WTC11 (cell line): ENCODE results near the gene RAD51. TPM values are rescaled to one million over a fixed set of nuclear protein-coding genes. Genes with fewer than 3 reads are reported as not detected.

Experiments
- ATAC-seq: fragments of 200-7000 bp; cut with Tn5 transposase; 2 replicates; pipeline ENCODE4 v1.10.0; 2021; ENCODE audit warnings: mild to moderate bottlenecking, moderate library complexity
- CTCF ChIA-PET: fragments of 300-600 bp; sonication (Branson Sonifier 250); formaldehyde crosslinking; loops from one replicate; lab custom pipeline; 2021; ENCODE audit warnings: antibody characterized with exemption; lab: Charles Lee
- POLR2A ChIA-PET: fragments of 350-600 bp; sonication (Branson Sonifier 250); formaldehyde crosslinking; loops from one replicate; lab custom pipeline; 2021; ENCODE audit warnings: antibody characterized with exemption; lab: Charles Lee
- DNase-seq: peaks from one replicate; pipeline ENCODE4 v3.0.0; 2021; ENCODE audit warnings: low spot score
- H3K27ac Mint-ChIP-seq: 2 replicates; pipeline ENCODE4 v1.8.0; 2021; ENCODE audit warnings: mixed read lengths
- H3K27me3 Mint-ChIP-seq: 2 replicates; pipeline ENCODE4 v1.8.0; 2021; ENCODE audit warnings: low read depth, mild to moderate bottlenecking, moderate library complexity, mixed read lengths
- H3K36me3 Mint-ChIP-seq: 2 replicates; pipeline ENCODE4 v1.8.0; 2021; ENCODE audit warnings: mixed read lengths
- H3K4me1 Mint-ChIP-seq: 2 replicates; pipeline ENCODE4 v1.8.0; 2022; ENCODE audit warnings: mixed read lengths
- H3K4me3 Mint-ChIP-seq: 2 replicates; pipeline ENCODE4 v1.8.0; 2021; ENCODE audit warnings: mild to moderate bottlenecking, moderate library complexity, mixed read lengths
- H3K9me3 Mint-ChIP-seq: 2 replicates; pipeline ENCODE4 v1.8.0; 2021; ENCODE audit warnings: mixed read lengths
- ATF6 ChIP-seq: sonication (generic); formaldehyde crosslinking; IDR thresholded peaks from 2 replicates; pipeline ENCODE4 v1.8.1; 2023; ENCODE audit warnings: mild to moderate bottlenecking, missing genetic modification reagents
- CREB1 ChIP-seq: sonication (generic); formaldehyde crosslinking; IDR thresholded peaks from 2 replicates; pipeline ENCODE4 v1.8.0; 2023; ENCODE audit warnings: mild to moderate bottlenecking, missing genetic modification reagents
- CREM ChIP-seq: sonication (generic); formaldehyde crosslinking; IDR thresholded peaks from 2 replicates; pipeline ENCODE4 v1.8.1; 2022; ENCODE audit warnings: mild to moderate bottlenecking, missing genetic modification reagents, moderate library complexity
- ESRRA ChIP-seq: sonication (generic); formaldehyde crosslinking; IDR thresholded peaks from 2 replicates; pipeline ENCODE4 v1.8.1; 2022; ENCODE audit warnings: mild to moderate bottlenecking, missing genetic modification reagents, borderline replicate concordance
- GABPB1 ChIP-seq: sonication (generic); formaldehyde crosslinking; IDR thresholded peaks from 2 replicates; pipeline ENCODE4 v1.8.1; 2023; ENCODE audit warnings: mild to moderate bottlenecking, missing genetic modification reagents
- HMGXB4 ChIP-seq: sonication (generic); formaldehyde crosslinking; IDR thresholded peaks from 2 replicates; pipeline ENCODE4 v1.8.1; 2023; ENCODE audit warnings: mild to moderate bottlenecking, moderate library complexity, missing genetic modification reagents
- IRF1 ChIP-seq: sonication (generic); formaldehyde crosslinking; IDR thresholded peaks from 2 replicates; pipeline ENCODE4 v1.8.0; 2023; ENCODE audit warnings: missing genetic modification reagents
- NFYB ChIP-seq: sonication (generic); formaldehyde crosslinking; conservative IDR thresholded peaks from 2 replicates; pipeline ENCODE4 v1.8.0; 2022; ENCODE audit warnings: low read depth, missing genetic modification reagents
- NR1H2 ChIP-seq: sonication (generic); formaldehyde crosslinking; IDR thresholded peaks from 2 replicates; pipeline ENCODE4 v1.9.0; 2021; ENCODE audit warnings: mild to moderate bottlenecking, moderate library complexity, missing genetic modification reagents
- NR2C2 ChIP-seq: sonication (generic); formaldehyde crosslinking; IDR thresholded peaks from 2 replicates; pipeline ENCODE4 v1.8.0; 2022; ENCODE audit warnings: mild to moderate bottlenecking, missing genetic modification reagents
- NR3C1 ChIP-seq: sonication (generic); formaldehyde crosslinking; conservative IDR thresholded peaks from 2 replicates; pipeline ENCODE4 v1.8.1; 2023; ENCODE audit warnings: low read depth, mild to moderate bottlenecking, missing genetic modification reagents
- SOX15 ChIP-seq: fragments of 250-450 bp; sonication (Bioruptor Pico); IDR thresholded peaks from 2 replicates; pipeline ENCODE4 v1.9.0; 2021; ENCODE audit warnings: mild to moderate bottlenecking
- SP1 ChIP-seq: sonication (generic); formaldehyde crosslinking; conservative IDR thresholded peaks from 2 replicates; pipeline ENCODE4 v1.8.1; 2022; ENCODE audit warnings: missing genetic modification reagents
- STAT6 ChIP-seq: sonication (generic); formaldehyde crosslinking; conservative IDR thresholded peaks from 2 replicates; pipeline ENCODE4 v1.8.1; 2023; ENCODE audit warnings: mild to moderate bottlenecking, low read depth, missing genetic modification reagents, moderate library complexity
- ZBTB43 ChIP-seq: sonication (generic); formaldehyde crosslinking; IDR thresholded peaks from 2 replicates; pipeline ENCODE4 v1.8.1; 2023; ENCODE audit warnings: mild to moderate bottlenecking, missing genetic modification reagents
- ZNF281 ChIP-seq: sonication (generic); formaldehyde crosslinking; IDR thresholded peaks from 2 replicates; pipeline ENCODE4 v1.8.0; 2023; ENCODE audit warnings: mild to moderate bottlenecking, missing genetic modification reagents
- ZNF317 ChIP-seq: sonication (generic); formaldehyde crosslinking; IDR thresholded peaks from 2 replicates; pipeline ENCODE4 v1.8.1; 2023; ENCODE audit warnings: low read depth, mild to moderate bottlenecking, moderate library complexity, missing genetic modification reagents, borderline replicate concordance
- ZNF423 ChIP-seq: fragments of 250-450 bp; sonication (Bioruptor Pico); IDR thresholded peaks from 2 replicates; pipeline ENCODE4 v2.1.2; 2022; ENCODE audit warnings: mild to moderate bottlenecking, moderate library complexity
- ZNF671 ChIP-seq: fragments of 250-450 bp; sonication (Bioruptor Pico); IDR thresholded peaks from 2 replicates; pipeline ENCODE4 v1.8.0; 2021; ENCODE audit warnings: mild to moderate bottlenecking
- total RNA-seq: library from RNA; stranded (reverse); gene quantifications from 3 replicates; pipeline ENCODE4 v1.2.3, GENCODE V29; 2021

Gene RAD51
- total RNA-seq, 1 experiment from 2014 or later, result 36.4 TPM

- TF ChIP-seq GABPB1 (CRISPR knock-in tag), result no peak
- no peak for TF ChIP-seq ZNF281 (CRISPR knock-in tag)
- TF ChIP-seq NFYB, result no peak
- no peak for TF ChIP-seq CREB1
- no peak for TF ChIP-seq STAT6
- TF ChIP-seq HMGXB4 (CRISPR knock-in tag), result no peak
- TF ChIP-seq NR3C1 (CRISPR knock-in tag), result no peak
- TF ChIP-seq SP1 (CRISPR knock-in tag), result no peak
- TF ChIP-seq NR2C2, result no peak
These were observed 28.9 kb downstream of the RAD51 start (continued) for GRCh38 chr15:40723919-40724318.

GRCh38 chr15:40731034-40731433, 36.1 kb downstream of the RAD51 start:
- TF ChIP-seq ZNF423 (CRISPR knock-in tag) (no peak), ZNF671 (no peak), ZNF317 (CRISPR knock-in tag) (no peak), ESRRA (CRISPR knock-in tag) (no peak), IRF1 (CRISPR knock-in tag) (no peak), GABPB1 (CRISPR knock-in tag) (no peak), SOX15 (CRISPR knock-in tag) (no peak), ZBTB43 (CRISPR knock-in tag) (no peak), ATF6 (CRISPR knock-in tag) (no peak), CREB1 (no peak), NR1H2 (CRISPR knock-in tag) (no peak), CREM (CRISPR knock-in tag) (no peak)
- DNase-seq (no peak), ATAC-seq (peak; percentile 61; the same call in 1 of the 2 replicates)
- peak overlapping the region; percentile 79 for H3K27ac Mint-ChIP-seq
- no peaks in the 10 kb centered on the region for H3K9me3 Mint-ChIP-seq
- H3K36me3 Mint-ChIP-seq, result peaks cover 52% of the 10 kb centered on the region
- H3K4me3 Mint-ChIP-seq, result no peak overlapping the region
- ChIA-PET CTCF (interaction anchor here (0.8 to 1.1 kb wide), 3 partner anchors 13 to 141 kb away, joined by 3 read pairs; no protein-coding TSS in a partner anchor), POLR2A (interaction anchor here (0.6 to 0.7 kb wide), 2 partner anchors 47 to 146 kb away, joined by 3 to 5 read pairs; no protein-coding TSS in a partner anchor)
- peaks cover 12% of the 10 kb centered on the region for H3K4me1 Mint-ChIP-seq
- no peaks in the 10 kb centered on the region for H3K27me3 Mint-ChIP-seq
